Measurements from ENCODE around the gene FAM171A1.
"Not testable (repeated sequence)": the region's sequence is repeated elsewhere in the genome, so short reads cannot be mapped to it uniquely, and the experiment has no call there.

The FAM171A1 gene

DNA sequence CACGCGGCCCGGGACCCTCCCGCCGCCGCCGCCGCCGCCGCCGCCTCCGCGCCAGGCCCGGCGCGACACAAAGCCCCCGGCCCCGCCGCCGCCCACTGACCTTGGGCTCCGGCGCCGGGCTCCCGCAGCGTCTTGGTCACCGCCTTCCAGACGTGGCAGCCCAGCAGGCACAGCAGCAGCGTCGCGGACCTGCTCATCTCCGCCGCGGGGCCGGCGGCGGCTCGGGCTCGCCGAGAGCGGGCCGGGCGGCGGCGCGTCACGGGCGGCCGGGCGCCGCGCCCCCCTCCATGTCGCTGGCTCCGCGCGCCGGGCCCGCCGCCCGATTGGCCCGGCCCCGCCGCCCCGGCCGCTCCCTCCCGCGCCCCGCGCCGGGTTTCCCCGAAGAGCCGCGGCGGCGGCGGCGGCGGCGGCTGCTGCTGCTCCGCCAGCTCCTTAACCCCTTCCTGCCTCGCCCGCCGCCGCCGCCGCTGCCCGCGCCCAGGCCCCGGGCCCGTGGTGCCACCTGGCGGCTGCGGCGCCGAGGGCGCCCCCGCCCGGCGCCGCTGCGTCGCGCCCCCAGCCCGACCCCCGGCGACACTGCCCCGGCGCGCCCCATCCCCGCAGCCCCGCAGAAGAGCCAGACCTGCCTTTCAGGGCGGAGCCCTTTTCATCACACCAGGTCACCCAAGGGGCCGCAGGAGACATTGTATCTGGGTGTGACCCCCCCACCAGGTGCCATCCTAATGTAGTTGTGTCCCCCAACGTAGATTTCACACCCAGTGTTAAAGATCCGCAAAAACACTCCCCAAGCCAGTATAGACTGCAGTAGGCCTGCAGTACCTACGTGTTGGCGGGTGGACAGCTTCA lies at the start of gene FAM171A1:
FAM171A1 (minus strand) TSS at position 434 of the 846 bp plus-strand sequence; CDS start at position 197, 237 bp downstream.
- peaks cover 0 to 30% (median 0%) of the 10 kb centered on the region in 11 experiments; a peak in 6 of 22 replicates for H4K20me1 ChIP-seq
- peaks cover 0 to 30% (median 0%) of the 10 kb centered on the region in 11 experiments; a peak in 4 of 22 replicates for H3K27me3 ChIP-seq
- H3K9me3 ChIP-seq (replicated peaks in 1 of 11) = 0 out of 22 replicates have a peak, but pooled peaks cover 0 to 2% (median 0%) of the 10 kb centered on the region in 11 experiments
- peak within 1 kb of the TSS in 10 of 11 experiments; percentile 79 to 92 (median 90); a peak in 21 of 22 replicates for H3K27ac ChIP-seq
- no peak for TF ChIP-seq Cebpa-rat (IDR thresholded peaks at IDR 0.05)
- peak within 1 kb of the TSS; percentile 84 to 97 (median 92) for H3K9ac ChIP-seq
- peak within 1 kb of the TSS; percentile 82 to 92 (median 88) for H3K4me3 ChIP-seq
- H3K4me1 ChIP-seq = peaks cover 6 to 30% (median 24%) of the 10 kb centered on the region in 10 experiments
- H3K36me3 ChIP-seq = no peaks in the 10 kb centered on the region
- H3K4me2 ChIP-seq = peak within 1 kb of the TSS; percentile 90 to 100 (median 97)

DNA sequence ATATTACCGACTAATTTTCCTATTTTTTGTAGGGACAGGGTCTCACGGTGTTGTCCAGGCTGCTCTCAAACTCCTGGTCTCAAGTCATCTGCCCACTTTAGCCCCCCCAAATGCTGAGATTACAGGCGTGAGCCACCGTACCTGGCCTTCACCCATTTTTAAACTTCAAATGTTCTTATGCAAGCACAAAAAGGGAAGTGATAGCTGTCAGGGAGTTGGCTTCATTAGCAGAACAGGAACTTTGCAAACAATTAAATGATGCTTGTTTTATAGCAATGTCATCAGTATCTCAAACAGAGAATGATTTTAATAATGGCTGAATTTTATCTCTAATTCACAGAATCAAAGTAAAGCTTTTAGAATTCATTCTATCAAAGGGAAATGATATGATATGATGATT lies 49.8 kb upstream of the FAM171A1 start:
- no peaks in the 10 kb centered on the region for H4K20me1 ChIP-seq
- H3K9me3 ChIP-seq (replicated peaks in 1 of 11) = peaks cover 13 to 37% (median 30%) of the 10 kb centered on the region in 11 experiments
- H3K27me3 ChIP-seq = no peaks in the 10 kb centered on the region
- no peak overlapping the region for H3K4me3 ChIP-seq
- H3K9ac ChIP-seq = no peak overlapping the region
- no peak for TF ChIP-seq Cebpa-rat (IDR thresholded peaks at IDR 0.05)
- no peak overlapping the region for H3K27ac ChIP-seq
- no peak overlapping the region; a peak in 1 of 22 replicates for H3K4me2 ChIP-seq
- no peaks in the 10 kb centered on the region for H3K36me3 ChIP-seq
- peaks cover 0 to 4% (median 0%) of the 10 kb centered on the region in 10 experiments; a peak in 3 of 20 replicates for H3K4me1 ChIP-seq

DNA sequence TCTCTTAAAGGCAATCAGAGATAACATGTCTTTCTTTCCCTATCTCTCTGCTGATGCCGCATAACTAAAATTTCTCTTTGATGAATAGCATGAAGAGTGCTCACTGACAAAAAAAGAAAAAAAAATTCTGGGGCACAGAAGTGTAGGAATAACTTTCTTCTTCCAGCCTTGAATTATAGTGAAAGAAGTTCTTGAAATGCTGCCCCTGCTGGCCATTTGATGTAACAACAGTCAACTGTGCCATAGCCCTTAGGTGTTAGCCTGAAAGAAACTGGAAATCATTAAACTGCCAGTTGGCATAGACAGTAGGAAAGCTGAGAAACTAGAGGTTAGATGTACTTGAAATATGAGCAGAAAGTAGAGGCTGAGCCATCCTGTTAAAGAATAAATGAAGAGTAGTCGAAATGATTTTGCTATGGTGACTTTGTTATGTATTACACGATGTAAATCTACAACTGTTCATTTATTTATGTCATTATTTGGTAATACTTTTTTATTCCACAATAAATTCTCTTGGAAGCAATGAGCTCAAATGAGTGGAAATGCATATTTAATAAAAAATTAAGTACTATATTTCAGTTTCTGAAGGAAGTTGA lies 48.3 kb upstream of the FAM171A1 start:
- Histone ChIP-seq H4K20me1 (no peaks in the 10 kb centered on the region), H3K4me2 (no peak overlapping the region), H3K9me3 (replicated peaks in 1 of 11) (peaks cover 18 to 39% (median 25%) of the 10 kb centered on the region in 11 experiments; a peak in 21 of 22 replicates), H3K4me3 (no peak overlapping the region), H3K27me3 (no peaks in the 10 kb centered on the region), H3K9ac (no peak overlapping the region), H3K27ac (no peak overlapping the region), H3K36me3 (no peaks in the 10 kb centered on the region), H3K4me1 (peaks cover 0 to 4% (median 0%) of the 10 kb centered on the region in 10 experiments; a peak in 3 of 20 replicates)
- no peak for TF ChIP-seq Cebpa-rat (IDR thresholded peaks at IDR 0.05)

DNA sequence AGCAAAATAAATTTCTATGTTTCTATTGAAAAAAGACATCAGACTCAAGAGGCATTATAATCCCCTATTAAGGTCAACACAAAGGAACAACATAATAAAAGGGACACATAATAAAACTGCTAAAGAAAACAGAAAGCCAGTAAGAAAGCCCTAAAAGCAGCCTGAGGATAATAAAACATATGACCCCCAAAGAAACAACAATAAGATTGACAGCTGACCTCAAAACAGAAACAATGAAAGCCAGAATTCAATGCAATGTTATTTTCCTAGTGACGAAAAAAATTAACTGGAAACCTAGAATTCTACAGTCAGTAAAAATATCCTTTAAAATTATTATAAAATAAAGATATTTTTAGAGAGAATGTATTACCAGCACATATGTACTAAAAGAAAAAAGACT lies 44.9 kb upstream of the FAM171A1 start:
- Histone ChIP-seq H3K9me3 (replicated peaks in 1 of 11) (peaks cover 18 to 32% (median 23%) of the 10 kb centered on the region in 11 experiments; a peak in 21 of 22 replicates), H3K4me1 (peaks cover 0 to 12% (median 0%) of the 10 kb centered on the region in 10 experiments; a peak in 7 of 20 replicates), H3K4me3 (no peak overlapping the region), H4K20me1 (no peaks in the 10 kb centered on the region), H3K27me3 (no peaks in the 10 kb centered on the region), H3K9ac (no peak overlapping the region), H3K4me2 (no peak overlapping the region), H3K27ac (no peak overlapping the region), H3K36me3 (no peaks in the 10 kb centered on the region)
- TF ChIP-seq Cebpa-rat (IDR thresholded peaks at IDR 0.05) = no peak

DNA sequence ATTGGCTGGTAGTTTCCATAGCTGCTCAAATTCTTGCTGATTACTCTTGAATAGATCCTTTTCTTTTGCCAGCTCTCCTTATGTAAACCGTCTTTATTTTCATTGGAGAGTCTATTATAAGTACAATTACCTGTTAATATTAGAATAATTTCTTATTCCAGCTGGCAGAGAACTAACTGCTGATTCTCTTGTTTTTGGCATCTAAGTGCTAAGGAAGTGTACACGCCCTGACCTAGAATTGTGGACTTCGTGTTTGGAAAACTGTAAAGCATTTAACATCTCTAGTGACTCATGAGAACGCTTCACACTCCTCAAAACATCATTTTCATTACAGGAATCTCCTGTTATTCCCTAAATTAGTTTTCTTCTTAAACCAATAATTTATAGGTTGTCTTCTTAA lies 39.9 kb upstream of the FAM171A1 start:
- no peak overlapping the region for H3K27ac ChIP-seq
- TF ChIP-seq Cebpa-rat (IDR thresholded peaks at IDR 0.05) = no peak
- H3K4me2 ChIP-seq = no peak overlapping the region
- H3K36me3 ChIP-seq = no peaks in the 10 kb centered on the region
- H3K27me3 ChIP-seq = no peaks in the 10 kb centered on the region
- no peak overlapping the region for H3K9ac ChIP-seq
- H3K4me1 ChIP-seq = peaks cover 0 to 21% (median 0%) of the 10 kb centered on the region in 10 experiments; a peak in 8 of 20 replicates
- no peak overlapping the region for H3K4me3 ChIP-seq
- H4K20me1 ChIP-seq = no peaks in the 10 kb centered on the region
- peaks cover 3 to 10% (median 7%) of the 10 kb centered on the region in 11 experiments; a peak in 18 of 22 replicates for H3K9me3 ChIP-seq (replicated peaks in 1 of 11)

DNA sequence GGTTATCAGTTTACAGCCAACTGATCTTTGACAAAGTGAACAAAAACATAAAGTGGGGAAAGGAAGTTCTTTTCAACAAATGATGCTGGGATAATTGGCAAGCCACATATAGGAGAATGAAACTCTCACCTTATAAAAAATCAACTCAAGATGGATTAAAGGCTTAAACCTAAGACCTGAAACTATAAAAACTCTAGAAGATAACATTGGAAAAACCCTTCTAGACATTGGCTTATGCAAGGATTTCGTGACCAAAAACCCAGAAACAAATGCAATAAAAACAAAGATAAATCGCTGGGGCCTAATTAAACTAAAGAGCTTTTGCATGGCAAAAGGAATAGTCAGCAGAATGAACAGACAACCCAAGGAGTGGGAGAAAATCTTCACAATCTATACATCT lies 38.3 kb upstream of the FAM171A1 start:
- not testable (repeated sequence) for H3K4me2 ChIP-seq, H4K20me1 ChIP-seq

DNA sequence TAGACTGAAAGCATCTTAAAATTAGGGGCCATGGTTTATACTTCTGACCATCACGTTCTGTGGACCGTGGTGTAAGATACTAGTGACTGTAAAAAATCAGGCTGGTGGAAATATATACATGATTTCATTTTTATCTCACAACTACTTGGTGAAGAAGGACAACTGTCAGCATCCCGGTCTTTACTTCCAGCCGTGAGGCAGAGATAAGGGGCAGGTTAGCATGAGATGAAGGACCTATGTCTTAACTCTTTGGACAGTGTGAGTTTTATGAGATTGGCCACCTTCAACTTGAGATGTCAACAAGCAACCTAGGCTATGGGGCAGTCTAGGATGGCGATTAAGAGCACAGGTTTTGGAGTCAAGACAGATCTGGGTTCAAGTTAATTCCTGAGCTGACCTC lies 37.5 kb upstream of the FAM171A1 start:
- H3K36me3 ChIP-seq = no peaks in the 10 kb centered on the region
- TF ChIP-seq Cebpa-rat (IDR thresholded peaks at IDR 0.05) = no peak
- no peaks in the 10 kb centered on the region for H4K20me1 ChIP-seq
- no peak overlapping the region for H3K4me3 ChIP-seq
- H3K4me2 ChIP-seq = no peak overlapping the region
- no peak overlapping the region for H3K27ac ChIP-seq
- H3K9me3 ChIP-seq (replicated peaks in 1 of 11) = peaks cover 4 to 19% (median 12%) of the 10 kb centered on the region in 11 experiments; a peak in 15 of 22 replicates
- no peak overlapping the region for H3K9ac ChIP-seq
- H3K27me3 ChIP-seq = no peaks in the 10 kb centered on the region
- H3K4me1 ChIP-seq = peaks cover 0 to 17% (median 0%) of the 10 kb centered on the region in 10 experiments; a peak in 7 of 20 replicates

More for the DNA sequence above, 38.3 kb upstream of the FAM171A1 start:
- not testable (repeated sequence) for H3K36me3 ChIP-seq, H3K9ac ChIP-seq, H3K27me3 ChIP-seq, H3K4me3 ChIP-seq, H3K27ac ChIP-seq
- peaks cover 0 to 21% (median 0%) of the 10 kb centered on the region in 10 experiments; a peak in 8 of 20 replicates for H3K4me1 ChIP-seq
- peaks cover 0 to 11% (median 6%) of the 10 kb centered on the region in 11 experiments; a peak in 9 of 22 replicates for H3K9me3 ChIP-seq (replicated peaks in 1 of 11)

DNA sequence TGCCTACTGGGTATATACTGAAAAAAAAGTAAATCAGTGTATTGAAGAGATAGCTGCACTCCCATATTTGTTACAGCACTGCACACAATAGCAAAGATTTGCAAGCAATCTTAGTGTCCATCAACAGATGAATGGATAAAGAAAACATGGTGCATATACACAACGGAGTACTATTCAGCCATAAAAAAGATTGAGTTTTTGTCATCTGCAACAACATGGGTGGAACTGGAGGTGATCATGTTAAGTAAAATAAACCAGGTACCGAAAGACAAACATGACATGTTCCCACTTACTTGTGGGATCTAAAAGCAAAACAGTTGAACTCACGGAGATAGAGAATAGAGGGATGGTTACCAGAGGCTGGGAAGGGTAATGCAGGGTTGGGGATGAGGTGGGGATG lies 34.2 kb upstream of the FAM171A1 start:
- H3K4me1 ChIP-seq = peaks cover 0 to 12% (median 0%) of the 10 kb centered on the region in 10 experiments; a peak in 6 of 20 replicates
- H3K27ac ChIP-seq = no peak overlapping the region
- H4K20me1 ChIP-seq = no peaks in the 10 kb centered on the region
- H3K4me3 ChIP-seq = no peak overlapping the region
- H3K36me3 ChIP-seq = no peaks in the 10 kb centered on the region
- TF ChIP-seq Cebpa-rat (IDR thresholded peaks at IDR 0.05) = no peak
- H3K4me2 ChIP-seq = no peak overlapping the region
- H3K9me3 ChIP-seq (replicated peaks in 1 of 11) = peaks cover 10 to 35% (median 18%) of the 10 kb centered on the region in 11 experiments; a peak in 18 of 22 replicates
- no peak overlapping the region for H3K9ac ChIP-seq
- no peaks in the 10 kb centered on the region for H3K27me3 ChIP-seq

DNA sequence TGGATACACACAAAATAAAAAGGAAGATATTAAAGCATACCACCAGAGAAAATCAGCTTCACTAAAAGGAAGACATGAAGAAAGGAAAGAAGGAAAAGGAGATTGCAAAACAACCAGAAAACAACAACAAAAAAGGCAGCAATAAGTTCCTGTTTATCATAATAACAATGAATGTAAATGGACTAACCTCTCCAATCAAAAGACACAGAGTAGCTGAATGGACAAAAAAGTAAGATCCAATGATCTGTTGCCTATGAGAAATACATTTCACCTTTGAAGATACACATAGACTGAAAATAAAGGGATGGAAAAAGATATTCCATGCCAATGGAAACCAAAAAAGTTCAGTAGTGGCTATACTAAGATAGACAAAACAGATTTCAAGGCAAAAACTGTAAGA lies 30.3 kb upstream of the FAM171A1 start:
- H3K9ac ChIP-seq = no peak overlapping the region
- no peak for TF ChIP-seq Cebpa-rat (IDR thresholded peaks at IDR 0.05)
- no peak overlapping the region for H3K4me2 ChIP-seq
- H3K27me3 ChIP-seq = no peaks in the 10 kb centered on the region
- no peaks in the 10 kb centered on the region for H3K36me3 ChIP-seq
- H3K27ac ChIP-seq = no peak overlapping the region
- no peaks in the 10 kb centered on the region for H4K20me1 ChIP-seq
- H3K4me1 ChIP-seq = peaks cover 0 to 4% (median 0%) of the 10 kb centered on the region in 10 experiments; a peak in 5 of 20 replicates
- H3K4me3 ChIP-seq = no peak overlapping the region
- peaks cover 14 to 42% (median 21%) of the 10 kb centered on the region in 11 experiments; a peak in 18 of 22 replicates for H3K9me3 ChIP-seq (replicated peaks in 1 of 11)

DNA sequence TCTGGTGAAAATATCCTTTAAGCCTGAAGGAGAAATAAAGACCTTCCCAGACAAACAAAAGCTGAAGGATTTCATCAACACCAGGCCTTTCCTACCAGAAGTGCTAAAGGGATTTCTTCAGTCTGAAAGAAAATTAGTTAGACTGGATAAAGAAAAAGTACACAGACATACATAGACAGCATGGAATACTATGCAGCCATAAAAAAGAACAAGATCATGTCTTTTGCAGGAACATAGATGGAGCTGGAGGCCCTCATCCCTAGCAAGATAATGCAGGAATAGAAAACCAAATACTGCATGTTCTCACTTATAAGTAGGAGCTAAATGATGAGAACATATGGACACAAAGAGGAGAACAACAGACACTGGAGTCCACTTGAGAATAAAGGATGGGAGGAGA lies 29.4 kb upstream of the FAM171A1 start:
- not testable (repeated sequence) for H3K4me3 ChIP-seq

More for the DNA sequence above, 29.4 kb upstream of the FAM171A1 start:
- H3K27ac ChIP-seq, H3K36me3 ChIP-seq, H3K4me2 ChIP-seq, H4K20me1 ChIP-seq, H3K27me3 ChIP-seq, H3K4me1 ChIP-seq, H3K9ac ChIP-seq: not testable (repeated sequence)
- peaks cover 14 to 42% (median 21%) of the 10 kb centered on the region in 11 experiments; a peak in 18 of 22 replicates for H3K9me3 ChIP-seq (replicated peaks in 1 of 11)

Data from BLaER1 treated with 17β-estradiol and CSF1 and Interleukin-3, amounts not matched to agents 10 nM and 100 nM (cell line).